HG03469 (cell line): ENCODE results near the gene GALNT18.
"Not testable (repeated sequence)": the region's sequence is repeated elsewhere in the genome, so short reads cannot be mapped to it uniquely, and the experiment has no call there.

Experiments
- ATAC-seq: cut with Tn5 transposase; IDR thresholded peaks from one replicate; pipeline ENCODE4 v1.9.1; 2021; ENCODE audit warnings: mild to moderate bottlenecking, moderate library complexity, moderate number of reproducible peaks; ENCODE audit not compliant: unreplicated experiment

GALNT18 gene

DNA sequence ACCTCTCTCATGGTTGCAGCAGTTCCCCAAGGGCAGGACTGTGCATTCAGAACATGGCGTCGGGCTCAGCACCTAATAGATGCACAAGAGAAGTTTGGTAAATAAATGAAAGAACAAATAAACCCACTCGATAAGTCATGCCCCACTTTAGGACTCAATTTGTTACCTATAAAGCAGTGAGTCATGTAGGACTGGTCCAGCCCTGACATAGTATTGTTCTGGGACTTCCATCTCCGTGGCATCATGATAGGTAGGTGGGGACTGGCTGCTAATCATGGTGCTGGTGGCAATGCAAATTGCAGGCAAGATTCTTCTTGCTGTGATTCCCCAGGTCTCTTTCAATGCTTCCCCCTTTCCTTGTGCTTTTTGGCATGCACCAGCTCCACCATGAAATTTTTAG is 150.6 kb downstream of the GALNT18 start:
- no peak for ATAC-seq

DNA sequence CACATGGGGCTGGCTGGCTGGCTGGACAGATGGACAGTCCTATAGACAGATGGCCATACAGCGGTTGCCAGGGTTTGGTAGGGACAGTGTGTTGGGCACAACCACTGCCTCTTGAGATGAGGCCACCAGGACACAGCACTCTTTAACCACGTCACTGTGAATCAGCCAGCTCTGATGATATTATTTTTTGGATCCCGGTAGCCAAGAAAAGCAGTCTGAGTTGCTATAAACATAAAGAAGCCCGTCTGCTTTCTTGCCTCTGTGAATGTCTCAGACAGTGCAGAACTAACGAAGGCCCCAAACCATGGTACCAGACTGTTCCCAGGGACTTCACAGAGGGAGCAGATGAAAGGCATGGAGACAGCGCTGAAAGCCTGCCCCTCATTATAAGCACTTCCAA is 152.9 kb downstream of the GALNT18 start:
- ATAC-seq: no peak

DNA sequence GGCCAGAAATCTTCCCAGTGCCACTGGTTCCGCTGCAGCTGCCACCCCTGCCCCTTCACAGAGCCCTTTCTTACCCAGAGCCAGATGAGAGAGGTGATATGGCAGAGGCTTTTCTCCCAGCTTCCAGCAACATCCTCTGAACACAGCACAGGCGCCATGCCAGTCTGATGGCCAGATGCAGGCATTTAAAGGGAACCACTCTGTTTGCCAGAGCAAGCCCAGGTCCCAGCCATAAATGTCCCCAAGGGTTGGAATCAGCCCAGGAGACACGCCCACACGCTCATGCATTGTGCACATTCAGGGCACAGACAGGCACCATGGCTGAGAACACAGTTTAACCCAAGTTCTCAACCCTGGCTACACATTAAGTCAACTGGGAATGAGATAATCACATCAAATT is 154.5 kb downstream of the GALNT18 start:
- ATAC-seq: no peak

DNA sequence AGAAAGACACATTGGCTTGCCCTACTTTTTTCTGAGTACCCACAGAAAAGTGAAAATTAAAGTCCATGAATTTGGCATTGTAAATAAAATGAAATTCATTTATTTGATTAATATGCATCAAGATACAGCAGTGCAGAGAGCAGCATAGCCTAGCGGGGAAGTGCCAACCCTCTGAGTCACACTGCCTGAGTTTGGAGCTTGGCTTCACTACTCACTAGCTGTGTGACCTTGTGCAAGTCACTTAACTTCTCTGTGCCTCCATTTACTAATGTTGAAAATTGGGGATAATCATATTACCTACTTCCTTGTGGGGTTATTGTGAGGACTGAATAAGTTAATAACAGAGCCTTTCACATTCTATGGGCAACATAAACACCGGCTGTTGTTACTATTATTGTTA is 157.2 kb downstream of the GALNT18 start:
- ATAC-seq: no peak

DNA sequence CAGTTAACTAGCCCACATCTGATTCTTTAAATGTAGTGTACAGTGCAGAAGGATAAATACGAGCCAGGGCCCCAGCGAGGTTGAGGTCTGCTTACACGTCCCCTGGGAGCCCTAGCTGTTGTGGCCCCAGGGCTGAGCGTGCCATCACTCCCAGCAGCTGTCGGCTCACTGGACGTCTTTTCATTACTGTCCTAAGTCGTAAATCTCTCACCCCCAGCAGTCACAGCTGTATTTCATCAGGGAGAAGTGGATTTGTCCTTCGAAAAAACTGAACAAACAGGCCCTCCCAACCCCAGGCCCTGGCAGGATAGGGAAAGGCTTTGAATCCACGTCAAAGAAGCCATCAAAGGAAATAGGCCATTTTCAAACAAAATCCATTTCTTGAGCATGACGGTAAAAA is 158.4 kb downstream of the GALNT18 start:
- ATAC-seq: no peak

DNA sequence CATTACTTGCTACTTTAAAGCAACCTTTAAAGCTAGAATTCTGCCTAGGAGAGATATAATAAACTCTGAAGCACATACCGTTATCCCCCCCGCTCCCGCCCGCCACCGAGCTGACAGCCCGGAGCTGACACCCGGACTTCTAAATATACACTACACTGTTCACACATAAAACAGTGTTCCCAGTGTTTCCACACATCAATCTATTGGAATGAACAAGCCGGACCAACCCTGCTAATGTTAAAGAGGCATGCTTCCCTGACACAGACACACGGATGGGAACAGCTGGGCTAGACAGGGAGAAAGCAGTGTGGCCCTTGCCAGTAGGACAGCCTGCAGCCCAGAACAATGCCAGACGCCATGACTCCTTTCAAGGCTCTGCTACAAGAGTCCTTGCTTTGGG is 160.3 kb downstream of the GALNT18 start:
- ATAC-seq: no peak

DNA sequence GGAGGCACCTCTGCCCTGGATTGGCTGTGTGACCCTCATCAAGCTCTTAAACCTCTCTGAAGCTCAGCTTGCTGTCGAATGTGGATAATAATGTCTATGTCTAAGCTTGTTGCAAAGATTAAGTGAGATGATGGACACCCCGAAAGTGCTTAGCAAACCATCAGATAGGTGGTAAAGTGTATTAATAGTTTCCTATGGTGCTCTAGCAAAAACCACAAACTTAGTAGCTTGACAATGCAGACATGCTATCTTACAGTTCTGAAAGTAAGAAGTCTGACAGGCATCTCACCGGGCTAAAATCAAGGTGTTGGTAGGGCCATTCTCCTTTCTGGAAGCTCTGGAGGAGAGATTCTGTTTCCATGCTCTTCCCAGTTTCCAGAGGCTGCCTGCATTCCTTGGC is 162.2 kb downstream of the GALNT18 start:
- no peak for ATAC-seq

DNA sequence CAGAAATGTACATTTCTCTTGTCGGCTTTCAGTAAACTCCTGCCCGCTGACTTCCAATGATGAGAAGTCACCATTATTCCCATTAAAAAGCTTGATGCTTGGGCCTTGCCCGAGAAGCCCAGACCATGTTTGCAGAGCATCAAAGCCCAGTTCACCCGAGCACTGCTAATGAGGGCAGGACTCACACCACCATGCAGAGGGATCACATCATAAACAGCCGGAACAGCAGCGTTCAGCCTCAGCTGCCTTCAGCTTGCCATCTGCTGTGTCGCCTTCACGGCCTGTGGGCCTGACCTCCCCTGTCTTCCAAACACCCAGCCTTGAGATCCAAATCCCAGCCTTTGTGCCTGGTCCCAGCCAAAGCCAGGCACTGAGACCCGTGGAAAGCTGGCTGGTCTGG is 163.3 kb downstream of the GALNT18 start:
- ATAC-seq: no peak

DNA sequence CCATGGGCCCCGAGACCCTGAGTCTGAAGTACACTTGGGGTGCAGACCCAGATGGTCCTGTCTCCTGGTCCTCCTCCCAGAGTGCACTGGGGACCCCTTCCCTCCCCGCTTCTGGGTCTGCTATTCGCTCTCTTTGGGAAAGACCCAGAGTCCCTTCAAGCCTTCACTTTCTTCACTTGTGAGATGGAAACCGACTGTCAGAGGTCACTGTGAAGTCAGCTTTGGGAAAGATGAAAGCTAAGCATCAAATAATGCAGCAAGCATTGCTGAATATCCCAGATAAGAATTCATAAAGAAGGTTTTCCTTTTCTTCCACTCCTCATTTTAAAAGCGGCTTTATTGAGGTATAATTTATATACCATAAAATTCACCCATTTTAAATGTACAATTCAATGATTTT is 163.8 kb downstream of the GALNT18 start:
- no peak for ATAC-seq

DNA sequence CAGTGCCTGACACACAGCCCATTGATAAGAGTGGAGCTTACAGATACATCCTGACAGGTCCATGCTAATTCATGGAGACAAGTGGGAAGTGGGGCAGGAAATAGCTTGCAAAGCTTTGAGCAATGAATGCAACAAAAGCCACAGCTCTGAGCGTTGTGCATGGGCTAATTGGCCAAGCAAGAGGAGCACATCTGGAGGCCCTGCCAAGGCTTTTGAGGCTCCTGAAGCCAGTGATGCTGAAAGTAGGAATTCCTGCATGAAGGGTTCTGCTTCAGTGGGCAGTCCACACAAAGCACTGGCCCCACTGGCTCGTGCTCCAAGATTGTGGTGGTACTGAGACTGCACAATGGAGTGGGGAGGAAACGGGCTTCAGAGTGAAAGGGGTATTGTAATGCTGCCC is 164.9 kb downstream of the GALNT18 start:
- no peak for ATAC-seq

DNA sequence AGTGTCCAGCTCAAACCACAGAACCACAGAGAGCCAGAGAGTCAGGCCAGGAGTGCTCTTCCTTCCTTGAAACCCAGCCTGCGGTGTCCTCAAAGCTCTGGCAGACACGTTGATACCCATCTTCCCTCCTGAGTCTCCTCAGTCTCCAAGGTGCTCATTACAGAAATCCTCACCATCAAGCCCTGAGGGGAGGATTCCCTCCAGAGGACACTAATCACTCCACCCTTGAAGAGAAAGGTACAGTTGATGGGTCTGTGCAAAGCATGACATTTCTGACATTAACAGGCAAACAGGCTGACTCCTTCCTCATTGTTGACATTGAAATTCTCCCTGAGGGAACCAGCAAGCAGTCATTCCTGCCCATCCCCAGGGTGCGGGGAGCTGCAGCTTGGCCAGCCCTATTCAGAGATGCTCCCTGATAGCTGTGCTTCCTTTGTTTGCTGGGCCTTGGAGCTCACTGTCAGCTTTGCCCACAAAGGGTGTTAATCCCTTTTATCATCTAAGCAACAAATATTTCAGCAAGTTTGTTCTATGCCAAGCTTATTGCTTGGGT is 167.1 kb downstream of the GALNT18 start:
- no peak for ATAC-seq

DNA sequence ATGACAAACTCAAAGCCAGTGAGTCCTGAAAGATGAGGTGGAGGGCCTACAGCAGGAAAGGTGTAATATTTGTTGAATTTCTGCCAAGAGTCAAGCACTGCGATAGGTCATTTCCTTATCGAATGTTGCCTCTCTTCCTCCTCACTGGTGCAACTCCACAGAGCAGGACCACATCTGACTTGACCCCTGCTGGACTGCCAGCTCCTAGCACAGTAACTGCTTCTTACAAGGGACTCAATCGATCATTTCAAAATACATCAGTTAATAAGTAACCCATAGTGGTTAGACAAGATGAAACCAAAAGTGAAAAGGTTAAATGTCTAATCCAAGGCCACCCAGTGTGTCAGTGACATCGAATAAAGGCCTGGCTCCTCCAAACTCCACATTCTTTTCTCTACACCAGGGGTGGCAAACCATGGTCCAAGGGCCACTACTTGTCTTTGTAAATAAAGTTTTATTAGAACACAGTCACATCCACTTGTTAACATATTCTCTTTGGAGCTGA is 170.3 kb downstream of the GALNT18 start:
- peak; percentile 82 for ATAC-seq

DNA sequence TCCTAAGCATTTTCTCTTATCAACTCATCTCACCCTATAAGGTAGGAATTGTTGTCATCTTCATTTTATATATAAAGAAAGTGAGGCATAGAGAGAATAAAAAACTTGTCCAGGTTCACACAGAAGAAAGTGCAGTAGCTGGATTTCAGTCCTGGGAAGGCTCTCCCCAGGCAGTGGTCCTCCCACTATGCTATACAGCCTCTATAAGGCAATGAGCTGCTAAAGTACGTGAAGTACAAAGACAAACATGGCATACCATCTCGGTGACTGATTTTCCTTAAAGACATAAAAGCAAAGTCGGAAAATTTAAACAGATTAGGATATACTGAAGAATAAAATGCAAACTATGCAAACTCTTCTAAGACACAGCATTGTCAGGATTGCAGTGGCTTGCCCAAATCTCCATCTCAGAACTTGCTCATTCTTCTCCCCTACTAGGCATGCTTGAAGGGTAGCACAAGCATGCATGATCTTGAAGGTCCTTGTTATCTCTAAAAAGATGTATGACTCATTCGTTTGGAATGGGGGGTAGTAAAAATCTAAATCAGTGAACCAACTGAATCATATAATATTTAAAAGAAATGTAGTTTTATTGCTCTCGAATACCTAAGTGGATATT is 171.0 kb downstream of the GALNT18 start:
- ATAC-seq: no peak

DNA sequence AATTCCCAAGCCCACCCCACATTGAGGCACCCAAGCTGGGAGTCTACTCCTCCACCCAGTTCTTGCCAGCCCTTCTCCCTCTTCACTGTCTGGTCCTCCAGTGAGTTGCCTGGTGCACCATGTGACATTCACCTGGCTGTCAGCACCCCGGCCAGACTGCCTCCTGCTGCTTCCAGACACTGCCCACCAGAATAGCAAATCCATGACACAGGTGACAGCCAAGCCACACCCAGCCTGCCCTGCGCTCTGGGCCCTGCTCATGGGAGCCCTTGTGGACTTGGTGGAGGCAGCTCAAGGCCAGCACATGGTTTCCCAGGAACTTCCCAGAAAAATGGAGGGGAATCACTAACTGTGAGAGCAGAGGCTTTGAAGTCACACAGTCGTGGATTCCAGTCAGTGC is 172.5 kb downstream of the GALNT18 start:
- ATAC-seq: no peak

DNA sequence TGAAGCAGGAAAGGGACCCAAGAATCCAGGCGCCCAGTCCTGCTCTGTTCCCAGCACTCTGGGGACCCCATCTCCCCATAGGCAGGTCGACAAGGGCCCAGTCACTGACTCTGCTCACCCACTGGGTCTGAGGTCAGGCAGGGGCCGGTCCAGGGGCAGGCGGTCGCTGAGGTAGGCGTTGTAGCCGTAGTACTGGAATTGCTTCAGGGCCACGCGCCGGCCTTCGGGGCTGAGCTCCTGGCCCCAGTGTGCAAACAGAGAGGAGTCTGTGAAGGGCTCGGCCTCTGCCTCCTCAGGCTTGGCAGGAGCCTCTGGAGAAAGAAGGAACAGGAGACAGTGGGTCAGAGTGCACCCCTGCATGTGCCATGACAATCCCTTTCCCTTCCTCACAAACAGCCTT is 173.2 kb downstream of the GALNT18 start:
- ATAC-seq: no peak

DNA sequence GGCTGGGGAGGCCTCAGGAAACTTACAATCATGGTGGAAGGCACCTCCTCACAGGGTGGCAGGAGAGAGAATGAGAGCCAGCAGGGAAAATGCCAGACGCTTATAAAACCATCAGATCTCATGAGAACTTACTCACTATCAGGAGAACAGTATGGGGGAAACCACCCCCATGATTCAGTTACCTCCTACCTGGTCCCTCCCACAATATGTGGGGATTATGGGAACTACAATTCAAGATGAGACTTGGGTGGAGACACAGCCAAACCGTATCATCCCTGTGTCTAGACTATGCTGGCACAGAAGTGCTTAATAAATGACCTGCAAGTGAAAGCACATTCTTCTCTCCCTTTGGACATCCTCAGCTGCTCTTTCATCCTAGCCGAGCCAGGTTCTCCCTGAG is 174.2 kb downstream of the GALNT18 start:
- ATAC-seq: not testable (repeated sequence)

DNA sequence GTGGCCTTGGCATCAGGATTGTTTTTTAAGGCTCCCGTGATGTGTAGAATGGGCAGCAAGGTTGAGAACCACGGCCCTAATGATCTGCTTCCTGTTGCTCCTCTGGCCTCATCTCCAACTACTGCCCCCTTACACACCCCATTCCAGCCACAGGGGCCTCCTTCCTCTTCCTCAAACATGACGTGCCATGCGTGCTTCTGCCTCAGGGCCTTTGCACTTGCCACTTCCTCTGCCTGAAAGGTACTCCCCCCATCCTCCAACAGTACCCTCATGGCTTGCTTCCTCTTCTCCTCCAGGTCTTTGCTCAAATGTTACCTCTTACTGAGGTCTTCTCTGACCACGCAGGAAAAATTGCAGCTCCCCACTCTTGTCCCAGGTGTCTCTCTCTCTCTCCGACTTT is 174.8 kb downstream of the GALNT18 start:
- no peak for ATAC-seq

DNA sequence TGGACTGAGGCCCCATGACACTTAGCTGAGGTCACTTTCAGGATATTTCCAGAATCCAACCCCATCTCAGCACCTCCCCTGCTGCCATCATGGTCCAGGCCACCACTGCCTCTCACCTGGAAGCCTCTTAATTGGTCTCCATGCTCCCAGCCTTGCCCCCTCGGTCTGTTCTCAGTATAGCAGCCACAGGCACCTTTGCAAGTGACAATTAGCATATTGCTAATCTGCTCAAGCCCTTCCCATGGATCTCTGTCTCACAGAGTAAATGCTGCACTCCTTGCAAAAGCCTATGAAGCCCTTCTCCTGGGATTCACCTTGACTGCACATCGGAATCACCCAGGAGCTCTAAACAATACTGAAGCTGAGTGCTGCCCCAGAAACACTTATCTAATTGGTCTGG is 175.2 kb downstream of the GALNT18 start:
- no peak for ATAC-seq

DNA sequence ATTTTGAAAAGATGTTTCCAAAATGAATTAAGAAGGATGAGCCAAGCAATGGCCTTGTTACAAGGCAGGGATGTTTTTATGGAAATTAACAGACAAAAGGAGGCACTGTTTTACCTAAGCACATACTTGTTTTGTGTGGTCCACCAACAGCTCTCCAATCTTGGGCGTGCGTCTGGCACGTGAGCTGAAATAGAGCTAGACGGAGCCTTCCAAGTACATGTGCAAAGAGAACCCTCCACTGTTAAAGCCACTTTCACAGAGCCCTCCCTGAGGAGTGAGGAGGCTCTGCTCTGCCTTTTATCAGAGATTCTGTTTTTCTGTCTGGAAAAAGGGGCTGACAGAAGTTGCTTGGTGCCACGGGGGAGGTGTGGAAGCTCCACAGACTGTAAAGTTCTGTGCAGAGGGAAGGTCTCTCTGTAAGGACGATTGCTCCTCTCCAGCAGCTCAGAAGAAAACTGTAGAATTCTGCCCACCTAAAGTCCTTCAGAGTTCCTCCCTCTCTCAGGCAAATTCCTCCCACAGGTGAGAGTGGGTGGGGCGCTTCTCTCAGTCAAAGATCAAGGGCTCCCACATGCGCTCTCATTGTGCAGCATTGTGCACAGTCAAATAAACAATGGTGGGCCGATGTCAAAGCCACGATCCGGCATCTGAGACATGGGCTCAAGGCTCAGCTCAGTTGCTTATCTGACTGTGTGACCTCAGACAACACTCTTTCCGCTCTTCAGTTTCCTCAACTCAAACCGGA is 176.2 kb downstream of the GALNT18 start:
- ATAC-seq: no peak

DNA sequence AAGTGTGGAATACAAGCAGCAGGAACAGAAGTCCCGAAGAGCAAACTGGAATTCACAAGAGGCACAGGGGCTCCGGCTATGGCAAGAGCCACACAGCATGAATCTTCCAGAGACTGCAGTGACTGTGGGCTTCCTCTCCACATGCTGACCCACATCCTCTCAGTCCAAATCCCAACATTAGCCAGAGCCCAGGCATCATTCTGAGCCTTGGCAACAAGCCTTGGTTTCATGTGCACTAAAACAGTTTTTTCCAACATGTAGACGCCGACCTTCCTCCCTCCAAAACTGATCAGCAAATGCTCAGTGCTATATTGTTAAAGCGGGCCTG is 177.0 kb downstream of the GALNT18 start:
- ATAC-seq: no peak

DNA sequence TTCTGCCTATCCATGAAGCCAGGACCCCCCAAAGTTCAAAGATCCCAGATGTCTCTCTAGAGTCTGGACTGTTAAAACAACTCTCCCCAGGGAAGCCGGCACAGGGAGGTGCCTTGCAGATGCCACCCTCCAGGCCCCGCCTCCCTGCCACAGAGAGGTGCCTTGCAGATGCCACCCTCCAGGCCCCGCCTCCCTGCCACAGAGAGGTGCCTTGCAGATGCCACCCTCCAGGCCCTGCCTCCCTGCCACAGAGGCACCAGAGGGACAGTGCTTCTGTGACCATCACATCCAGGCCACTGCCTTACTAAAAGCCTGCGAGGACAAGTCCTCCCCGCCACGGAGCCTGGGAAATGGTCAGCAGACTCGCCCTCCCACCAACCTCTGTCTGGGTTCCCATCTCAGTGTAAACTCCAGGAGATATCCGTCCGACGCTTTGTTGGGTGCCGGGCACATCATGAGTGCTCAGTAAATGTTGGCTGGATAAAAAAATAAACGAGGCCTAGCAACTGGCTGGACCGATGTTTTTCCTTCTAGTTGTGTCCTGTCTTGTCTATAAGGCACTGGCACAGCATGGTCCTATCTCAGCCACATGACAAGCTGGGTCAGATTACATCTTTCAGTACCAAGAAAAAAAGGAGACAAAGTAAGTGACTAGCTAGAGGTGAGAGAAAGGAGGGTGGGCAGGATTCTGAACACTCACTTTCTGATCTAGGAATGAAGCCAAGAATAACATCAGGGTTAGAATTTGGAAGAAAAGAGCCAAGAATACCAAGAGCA is 177.6 kb downstream of the GALNT18 start:
- ATAC-seq: no peak

DNA sequence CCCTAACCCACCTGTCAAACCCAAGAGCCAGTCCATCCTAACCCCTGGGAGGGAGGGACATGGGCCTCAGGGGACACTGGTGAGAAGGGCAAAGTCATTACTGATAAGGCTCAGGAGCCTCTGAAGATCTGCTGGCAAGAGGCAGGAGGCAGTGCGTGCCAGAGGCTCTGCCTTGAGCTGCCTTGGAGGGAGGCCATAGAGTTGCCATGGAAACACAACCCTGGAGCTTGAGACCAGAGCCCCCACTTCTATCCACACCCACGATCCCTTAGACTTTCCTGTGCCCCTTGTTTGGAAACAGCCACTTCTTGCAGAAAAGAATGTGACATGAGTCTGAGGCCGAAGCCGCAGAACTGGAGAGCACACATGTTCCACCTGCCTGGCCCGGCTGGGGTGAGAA is 179.0 kb downstream of the GALNT18 start:
- no peak for ATAC-seq
